Measurements from ENCODE around the gene LDHD. TPM values are rescaled to one million over a fixed set of nuclear protein-coding genes. Genes with fewer than 3 reads are reported as not detected.

LDHD gene
- total and polyA plus RNA-seq, 9 of the 15 experiments (the other 6 are each of a cell fraction or from before 2014, with no cell fraction given) = 0.19 to 0.86 (median 0.54) TPM; not detected in 3

GRCh38 chr16:75116081-75116910 lies at the start of gene LDHD (continued):
- TF ChIP-seq MAZ (CRISPR knock-in tag; conservative IDR thresholded peaks at IDR 0.05 in 1 of 2, IDR thresholded peaks at IDR 0.05 in 1 of 2) (peak in 1 of 2 experiments; percentile 31; a peak in 1 of 4 replicates), KDM1A (IDR thresholded peaks at IDR 0.05) (peak in 1 of 2 experiments; percentile 71; a peak in 3 of 4 replicates), ZNF184 (CRISPR knock-in tag; IDR thresholded peaks at IDR 0.05) (no peak), ESRRA (IDR thresholded peaks at IDR 0.05; ENCODE audit: borderline replicate concordance, low read depth) (peak; percentile 77), FOXP1 (CRISPR knock-in tag; IDR thresholded peaks at IDR 0.05) (0 out of 2 replicates have a peak, but pooled peaks have one; percentile 30), RCOR1 (IDR thresholded peaks at IDR 0.05; ENCODE audit: borderline replicate concordance in 1 of 2, low read depth in 2 of 2, low read length in 2 of 2) (peak in 1 of 2 experiments; percentile 28; a peak in 1 of 4 replicates), BCOR (IDR thresholded peaks at IDR 0.05) (peak; percentile 90; the same call in 1 of the 2 replicates), CBX1 (IDR thresholded peaks at IDR 0.05; ENCODE audit: low read depth) (peak; percentile 81; the same call in 1 of the 2 replicates), ZNF583 (CRISPR knock-in tag; IDR thresholded peaks at IDR 0.05) (no peak), ZFX (CRISPR knock-in tag; IDR thresholded peaks at IDR 0.05) (peak; percentile 31; the same call in 1 of the 2 replicates), HDAC6 (IDR thresholded peaks at IDR 0.05; ENCODE audit: low read depth, low read length) (no peak), ZNF121 (CRISPR knock-in tag; conservative IDR thresholded peaks at IDR 0.05) (0 out of 2 replicates have a peak, but pooled peaks have one; percentile 16), CHD4 (IDR thresholded peaks at IDR 0.05; ENCODE audit: insufficient read depth, insufficient replicate concordance, low read depth, low read length, poor library complexity, severe bottlenecking) (peak; percentile 88), VEZF1 (CRISPR knock-in tag; IDR thresholded peaks at IDR 0.05) (peak; percentile 10; the same call in 1 of the 2 replicates)
- TF ChIP-seq, protein P1, sequence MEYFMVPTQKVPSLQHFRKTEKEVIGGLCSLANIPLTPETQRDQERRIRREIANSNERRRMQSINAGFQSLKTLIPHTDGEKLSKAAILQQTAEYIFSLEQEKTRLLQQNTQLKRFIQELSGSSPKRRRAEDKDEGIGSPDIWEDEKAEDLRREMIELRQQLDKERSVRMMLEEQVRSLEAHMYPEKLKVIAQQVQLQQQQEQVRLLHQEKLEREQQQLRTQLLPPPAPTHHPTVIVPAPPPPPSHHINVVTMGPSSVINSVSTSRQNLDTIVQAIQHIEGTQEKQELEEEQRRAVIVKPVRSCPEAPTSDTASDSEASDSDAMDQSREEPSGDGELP (CRISPR knock-in tag; IDR thresholded peaks at IDR 0.05; ENCODE audit: borderline replicate concordance) = peak; percentile 41; the same call in 1 of the 2 replicates
- TF ChIP-seq, protein P2, sequence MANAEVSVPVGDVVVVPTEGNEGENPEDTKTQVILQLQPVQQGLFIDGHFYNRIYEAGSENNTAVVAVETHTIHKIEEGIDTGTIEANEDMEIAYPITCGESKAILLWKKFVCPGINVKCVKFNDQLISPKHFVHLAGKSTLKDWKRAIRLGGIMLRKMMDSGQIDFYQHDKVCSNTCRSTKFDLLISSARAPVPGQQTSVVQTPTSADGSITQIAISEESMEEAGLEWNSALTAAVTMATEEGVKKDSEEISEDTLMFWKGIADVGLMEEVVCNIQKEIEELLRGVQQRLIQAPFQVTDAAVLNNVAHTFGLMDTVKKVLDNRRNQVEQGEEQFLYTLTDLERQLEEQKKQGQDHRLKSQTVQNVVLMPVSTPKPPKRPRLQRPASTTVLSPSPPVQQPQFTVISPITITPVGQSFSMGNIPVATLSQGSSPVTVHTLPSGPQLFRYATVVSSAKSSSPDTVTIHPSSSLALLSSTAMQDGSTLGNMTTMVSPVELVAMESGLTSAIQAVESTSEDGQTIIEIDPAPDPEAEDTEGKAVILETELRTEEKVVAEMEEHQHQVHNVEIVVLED (CRISPR knock-in tag; IDR thresholded peaks at IDR 0.05) = no peak
- TF ChIP-seq, protein P3, sequence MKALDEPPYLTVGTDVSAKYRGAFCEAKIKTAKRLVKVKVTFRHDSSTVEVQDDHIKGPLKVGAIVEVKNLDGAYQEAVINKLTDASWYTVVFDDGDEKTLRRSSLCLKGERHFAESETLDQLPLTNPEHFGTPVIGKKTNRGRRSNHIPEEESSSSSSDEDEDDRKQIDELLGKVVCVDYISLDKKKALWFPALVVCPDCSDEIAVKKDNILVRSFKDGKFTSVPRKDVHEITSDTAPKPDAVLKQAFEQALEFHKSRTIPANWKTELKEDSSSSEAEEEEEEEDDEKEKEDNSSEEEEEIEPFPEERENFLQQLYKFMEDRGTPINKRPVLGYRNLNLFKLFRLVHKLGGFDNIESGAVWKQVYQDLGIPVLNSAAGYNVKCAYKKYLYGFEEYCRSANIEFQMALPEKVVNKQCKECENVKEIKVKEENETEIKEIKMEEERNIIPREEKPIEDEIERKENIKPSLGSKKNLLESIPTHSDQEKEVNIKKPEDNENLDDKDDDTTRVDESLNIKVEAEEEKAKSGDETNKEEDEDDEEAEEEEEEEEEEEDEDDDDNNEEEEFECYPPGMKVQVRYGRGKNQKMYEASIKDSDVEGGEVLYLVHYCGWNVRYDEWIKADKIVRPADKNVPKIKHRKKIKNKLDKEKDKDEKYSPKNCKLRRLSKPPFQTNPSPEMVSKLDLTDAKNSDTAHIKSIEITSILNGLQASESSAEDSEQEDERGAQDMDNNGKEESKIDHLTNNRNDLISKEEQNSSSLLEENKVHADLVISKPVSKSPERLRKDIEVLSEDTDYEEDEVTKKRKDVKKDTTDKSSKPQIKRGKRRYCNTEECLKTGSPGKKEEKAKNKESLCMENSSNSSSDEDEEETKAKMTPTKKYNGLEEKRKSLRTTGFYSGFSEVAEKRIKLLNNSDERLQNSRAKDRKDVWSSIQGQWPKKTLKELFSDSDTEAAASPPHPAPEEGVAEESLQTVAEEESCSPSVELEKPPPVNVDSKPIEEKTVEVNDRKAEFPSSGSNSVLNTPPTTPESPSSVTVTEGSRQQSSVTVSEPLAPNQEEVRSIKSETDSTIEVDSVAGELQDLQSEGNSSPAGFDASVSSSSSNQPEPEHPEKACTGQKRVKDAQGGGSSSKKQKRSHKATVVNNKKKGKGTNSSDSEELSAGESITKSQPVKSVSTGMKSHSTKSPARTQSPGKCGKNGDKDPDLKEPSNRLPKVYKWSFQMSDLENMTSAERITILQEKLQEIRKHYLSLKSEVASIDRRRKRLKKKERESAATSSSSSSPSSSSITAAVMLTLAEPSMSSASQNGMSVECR (CRISPR knock-in tag; IDR thresholded peaks at IDR 0.05) = 0 out of 2 replicates have a peak, but pooled peaks have one; percentile 42
